ENCODE measurements around the gene WDSUB1.

WDSUB1 gene

GRCh38 chr2:159300586-159300985 is 14.1 kb upstream of the WDSUB1 start:
- Histone ChIP-seq H3K27me3 (ENCODE audit: insufficient read depth, low read depth, severe bottlenecking) (no peaks in the 10 kb centered on the region), H3K9me3 (ENCODE audit: severe bottlenecking) (peaks cover 7% of the 10 kb centered on the region), H3K4me3 (ENCODE audit: low read depth, low read length) (no peak overlapping the region), H3K36me3 (no peaks in the 10 kb centered on the region), H3K27ac (no peak overlapping the region)
- TF ChIP-seq CTCF (IDR thresholded peaks at IDR 0.05; ENCODE audit: low read depth, low read length) = no peak
- DNase-seq = no peak

GRCh38 chr2:159298967-159299366 is 12.5 kb upstream of the WDSUB1 start:
- H3K36me3 ChIP-seq = no peaks in the 10 kb centered on the region
- H3K9me3 ChIP-seq (ENCODE audit: severe bottlenecking) = peaks cover 7% of the 10 kb centered on the region
- no peak for TF ChIP-seq CTCF (IDR thresholded peaks at IDR 0.05; ENCODE audit: low read depth, low read length)
- no peak overlapping the region for H3K27ac ChIP-seq
- H3K4me3 ChIP-seq (ENCODE audit: low read depth, low read length) = no peak overlapping the region
- no peaks in the 10 kb centered on the region for H3K27me3 ChIP-seq (ENCODE audit: insufficient read depth, low read depth, severe bottlenecking)
- DNase-seq = no peak

GRCh38 chr2:159297042-159297707 is 10.7 kb upstream of the WDSUB1 start:
- no peaks in the 10 kb centered on the region for H3K36me3 ChIP-seq
- peaks cover 5% of the 10 kb centered on the region for H3K9me3 ChIP-seq (ENCODE audit: severe bottlenecking)
- no peak overlapping the region for H3K4me3 ChIP-seq (ENCODE audit: low read depth, low read length)
- no peak overlapping the region for H3K27ac ChIP-seq
- no peaks in the 10 kb centered on the region for H3K27me3 ChIP-seq (ENCODE audit: insufficient read depth, low read depth, severe bottlenecking)
- DNase-seq = peak; percentile 18
- TF ChIP-seq CTCF (IDR thresholded peaks at IDR 0.05; ENCODE audit: low read depth, low read length) = no peak

- Histone ChIP-seq H3K9me3 (ENCODE audit: severe bottlenecking) (no peaks in the 10 kb centered on the region), H3K36me3 (no peaks in the 10 kb centered on the region), H3K27me3 (ENCODE audit: insufficient read depth, low read depth, severe bottlenecking) (no peaks in the 10 kb centered on the region), H3K27ac (no peak overlapping the region), H3K4me3 (ENCODE audit: low read depth, low read length) (no peak overlapping the region)
- DNase-seq = no peak
- TF ChIP-seq CTCF (IDR thresholded peaks at IDR 0.05; ENCODE audit: low read depth, low read length) = no peak
Measured at GRCh38 chr2:159292157-159292556, 5.7 kb upstream of the WDSUB1 start.

GRCh38 chr2:159290289-159290907 is 3.9 kb upstream of the WDSUB1 start:
- Histone ChIP-seq H3K27ac (no peak overlapping the region), H3K4me3 (ENCODE audit: low read depth, low read length) (no peak overlapping the region)

More at GRCh38 chr2:159290289-159290907, 3.9 kb upstream of the WDSUB1 start:
- DNase-seq = no peak
- H3K9me3 ChIP-seq (ENCODE audit: severe bottlenecking) = no peaks in the 10 kb centered on the region
- H3K27me3 ChIP-seq (ENCODE audit: insufficient read depth, low read depth, severe bottlenecking) = no peaks in the 10 kb centered on the region
- TF ChIP-seq CTCF (IDR thresholded peaks at IDR 0.05; ENCODE audit: low read depth, low read length) = no peak
- no peaks in the 10 kb centered on the region for H3K36me3 ChIP-seq

Data from WERI-Rb-1 (cell line).